ENCODE data around the gene FBXL2. TPM values are rescaled to one million over a fixed set of nuclear protein-coding genes. Genes with fewer than 3 reads are reported as not detected.

The FBXL2 gene
- total and polyA plus RNA-seq, 2 of the 8 experiments (the other 6 are each of a cell fraction or from before 2014, with no cell fraction given): 3.1 to 5.4 TPM

- H3K36me3 ChIP-seq (ENCODE audit: control insufficient read depth in 2 of 4, insufficient read depth in 4 of 4, low read length in 3 of 4): peaks cover 21 to 92% (median 54%) of the 10 kb centered on the region in 4 experiments
- no peak overlapping the region for H2BK20ac ChIP-seq (ENCODE audit: low read length)
- H4K91ac ChIP-seq (replicated peaks; ENCODE audit: insufficient read length, low read length): no peak overlapping the region
- no peak overlapping the region for H2BK12ac ChIP-seq (ENCODE audit: low read depth, low read length)
- no peak overlapping the region for H2AK5ac ChIP-seq (ENCODE audit: low read depth, low read length)
- peaks cover 0 to 5% of the 10 kb centered on the region in 2 experiments for H4K20me1 ChIP-seq (replicated peaks in 1 of 2; ENCODE audit: control insufficient read depth in 1 of 2, insufficient read depth in 2 of 2, low read length in 2 of 2)
- no peak overlapping the region for H3K18ac ChIP-seq (ENCODE audit: extremely low read depth, low read length)
- ChIA-PET CTCF (ENCODE audit: partially characterized antibody) (no interaction called here), POLR2A (ENCODE audit: partially characterized antibody) (no interaction called here)
- no peak overlapping the region for H4K5ac ChIP-seq (ENCODE audit: insufficient read length, low read depth, low read length)
- no peak for FAIRE-seq
- H3K79me1 ChIP-seq (ENCODE audit: low read depth, low read length): 0 out of 2 replicates have a peak, but pooled peaks cover 2% of the 10 kb centered on the region
- no peak overlapping the region for H2BK120ac ChIP-seq (replicated peaks; ENCODE audit: low read depth, low read length)
- H3K23ac ChIP-seq (ENCODE audit: insufficient read length): no peak overlapping the region
- H3K9ac ChIP-seq (replicated peaks in 1 of 4; ENCODE audit: extremely low read depth in 1 of 4, low read depth in 3 of 4, low read length in 3 of 4): no peak overlapping the region
- H3K79me2 ChIP-seq (ENCODE audit: control insufficient read depth in 1 of 2, insufficient read depth in 2 of 2, low read length in 2 of 2): no peaks in the 10 kb centered on the region
- no peaks in the 10 kb centered on the region for H3K9me3 ChIP-seq (ENCODE audit: insufficient read depth in 2 of 2, low read depth in 1 of 2, low read length in 1 of 2)
- no peak for DNase-seq (ENCODE audit: low read depth in 1 of 2, low spot score in 2 of 2)
- no peak overlapping the region for H3K27ac ChIP-seq (ENCODE audit: low read depth, low read length)
- H4K8ac ChIP-seq (ENCODE audit: extremely low read depth, insufficient read depth, low read length): no peak overlapping the region
- H3K4me2 ChIP-seq (ENCODE audit: insufficient read depth in 1 of 2, low read depth in 2 of 2, low read length in 2 of 2): no peak overlapping the region
- H3K23me2 ChIP-seq (ENCODE audit: low read depth, low read length): no peaks in the 10 kb centered on the region
- no peak overlapping the region for H3K4ac ChIP-seq (replicated peaks; ENCODE audit: insufficient read length, low read depth, low read length)
- 94% methylated on average over 4 of the region's 4 CpGs; no CpG with 5 or more reads in 1 of the 2 experiments for WGBS, 2 experiments (ENCODE audit: extremely low coverage in 1 of 2, insufficient coverage in 1 of 2, insufficient read length in 1 of 2, insufficient replicate concordance in 2 of 2, low coverage in 1 of 2, low lambda C conversion rate in 2 of 2, missing lambda C conversion rate in 1 of 2)
- no peaks in the 10 kb centered on the region for H3K27me3 ChIP-seq (replicated peaks in 1 of 4; ENCODE audit: control insufficient read depth in 3 of 4, extremely low read depth in 1 of 4, insufficient read depth in 3 of 4, low read length in 3 of 4)
- H2BK5ac ChIP-seq (ENCODE audit: low read depth, low read length): no peak overlapping the region
- no peak overlapping the region for H3K14ac ChIP-seq (ENCODE audit: insufficient read length)
- H3K56ac ChIP-seq (replicated peaks; ENCODE audit: insufficient read length, low read depth, low read length): no peak overlapping the region
- H3K4me3 ChIP-seq (ENCODE audit: extremely low read depth in 1 of 4, insufficient read depth in 2 of 4, low read depth in 3 of 4, low read length in 4 of 4): no peak overlapping the region
- no peaks in the 10 kb centered on the region for H3K4me1 ChIP-seq (replicated peaks in 1 of 4; ENCODE audit: control insufficient read depth in 3 of 4, insufficient read depth in 4 of 4, low read length in 3 of 4)
- no peak overlapping the region for H2BK15ac ChIP-seq (ENCODE audit: low read length)
- no peak overlapping the region for H2AFZ ChIP-seq (ENCODE audit: low read length)
- TF ChIP-seq SP2 (IDR thresholded peaks at IDR 0.05; ENCODE audit: low read length) (no peak), BCL11A (IDR thresholded peaks at IDR 0.05; ENCODE audit: low read depth in 2 of 2, low read length in 2 of 2) (no peak), POLR2AphosphoS5 (IDR thresholded peaks at IDR 0.05; ENCODE audit: low read depth, low read length) (no peak), SP1 (IDR thresholded peaks at IDR 0.05; ENCODE audit: low read depth, low read length) (no peak), FOSL1 (IDR thresholded peaks at IDR 0.05; ENCODE audit: insufficient read depth, low read depth, low read length) (no peak), SIN3A (conservative IDR thresholded peaks at IDR 0.05 in 1 of 2, IDR thresholded peaks at IDR 0.05 in 1 of 2; ENCODE audit: low read depth in 1 of 2, low read length in 2 of 2) (no peak), TEAD4 (IDR thresholded peaks at IDR 0.05; ENCODE audit: low read depth, low read length) (no peak), NRF1 (IDR thresholded peaks at IDR 0.05; ENCODE audit: low read depth, low read length) (no peak), SUZ12 (IDR thresholded peaks at IDR 0.05; ENCODE audit: low read length) (no peak), NANOG (IDR thresholded peaks at IDR 0.05; ENCODE audit: insufficient read depth, low read depth, low read length, poor library complexity, severe bottlenecking) (no peak)
- TF ChIP-seq, protein P1, sequence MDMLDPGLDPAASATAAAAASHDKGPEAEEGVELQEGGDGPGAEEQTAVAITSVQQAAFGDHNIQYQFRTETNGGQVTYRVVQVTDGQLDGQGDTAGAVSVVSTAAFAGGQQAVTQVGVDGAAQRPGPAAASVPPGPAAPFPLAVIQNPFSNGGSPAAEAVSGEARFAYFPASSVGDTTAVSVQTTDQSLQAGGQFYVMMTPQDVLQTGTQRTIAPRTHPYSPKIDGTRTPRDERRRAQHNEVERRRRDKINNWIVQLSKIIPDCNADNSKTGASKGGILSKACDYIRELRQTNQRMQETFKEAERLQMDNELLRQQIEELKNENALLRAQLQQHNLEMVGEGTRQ (IDR thresholded peaks at IDR 0.05; ENCODE audit: low read length): no peak
- TF ChIP-seq, protein P2, sequence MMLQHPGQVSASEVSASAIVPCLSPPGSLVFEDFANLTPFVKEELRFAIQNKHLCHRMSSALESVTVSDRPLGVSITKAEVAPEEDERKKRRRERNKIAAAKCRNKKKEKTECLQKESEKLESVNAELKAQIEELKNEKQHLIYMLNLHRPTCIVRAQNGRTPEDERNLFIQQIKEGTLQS (IDR thresholded peaks at IDR 0.05; ENCODE audit: insufficient read depth, low read depth, low read length): no peak
These were observed 115.5 kb downstream of the FBXL2 start for GRCh38 chr3:33392703-33393125.

Measured in H1 (cell line).